Measurements from ENCODE around the gene DDX47. TPM values are rescaled to one million over a fixed set of nuclear protein-coding genes. Genes with fewer than 3 reads are reported as not detected.

The DDX47 gene
- total RNA-seq, 4 donors from 2014 or later = 75.5 to 94.2 (median 81.8) TPM

- TF ChIP-seq CTCF (IDR thresholded peaks at IDR 0.05) = no peak
- TF ChIP-seq POLR2A (IDR thresholded peaks at IDR 0.05) = no peak
- intact Hi-C loops (cut with DNase I) = no loop called here
- peaks cover 0 to 3% of the 10 kb centered on the region in 2 donors for H3K4me1 ChIP-seq
- no peaks in the 10 kb centered on the region for H3K36me3 ChIP-seq
- H3K4me3 ChIP-seq (replicated peaks in 1 of 3) = no peak overlapping the region
- no peak overlapping the region for H3K27ac ChIP-seq
- no peaks in the 10 kb centered on the region for H3K9me3 ChIP-seq
- no peak for DNase-seq
- H3K27me3 ChIP-seq = no peaks in the 10 kb centered on the region
- 74 to 79% methylated on average over 3 of the region's 3 CpGs for WGBS, 2 donors
Observed at GRCh38 chr12:12777092-12777491, 36.1 kb upstream of the DDX47 start.

- H3K27ac ChIP-seq = no peak overlapping the region
- intact Hi-C loops (cut with DNase I) = no loop called here
- TF ChIP-seq POLR2A (IDR thresholded peaks at IDR 0.05) (no peak), CTCF (IDR thresholded peaks at IDR 0.05) (no peak)
Observed at GRCh38 chr12:12779007-12779406, 34.1 kb upstream of the DDX47 start.

DNA sequence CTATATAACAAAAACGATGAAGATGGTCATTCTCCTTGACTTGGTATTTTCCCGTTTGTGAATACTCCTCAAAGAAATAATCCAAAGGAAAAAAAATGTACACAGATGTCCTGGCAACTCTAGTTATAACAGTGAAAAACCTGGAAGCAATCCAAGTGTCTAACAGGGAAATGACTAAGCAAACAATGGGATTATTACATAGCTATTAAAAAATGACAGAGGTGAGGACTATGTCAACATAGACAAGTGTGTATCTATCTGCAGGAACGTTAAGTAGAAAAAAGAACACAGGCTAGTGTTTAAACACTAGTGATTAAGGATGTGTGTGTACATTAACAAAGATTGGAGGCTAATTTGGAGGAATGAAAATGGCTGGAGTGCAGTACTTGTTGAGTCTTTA is 33.6 kb upstream of the DDX47 start:
- Histone ChIP-seq H3K4me3 (replicated peaks in 1 of 3) (no peak overlapping the region), H3K4me1 (peaks cover 0 to 3% of the 10 kb centered on the region in 2 donors), H3K9me3 (no peaks in the 10 kb centered on the region), H3K27me3 (no peaks in the 10 kb centered on the region), H3K27ac (no peak overlapping the region), H3K36me3 (no peaks in the 10 kb centered on the region)
- intact Hi-C loops (cut with DNase I) = no loop called here
- TF ChIP-seq POLR2A (IDR thresholded peaks at IDR 0.05) (no peak), CTCF (IDR thresholded peaks at IDR 0.05) (no peak)
- DNase-seq = no peak
- 31 to 34% methylated on average over 3 of the region's 3 CpGs for WGBS, 2 donors

More at GRCh38 chr12:12779007-12779406, 34.1 kb upstream of the DDX47 start:
- Histone ChIP-seq H3K4me1 (peaks cover 0 to 3% of the 10 kb centered on the region in 2 donors), H3K27me3 (no peaks in the 10 kb centered on the region), H3K4me3 (replicated peaks in 1 of 3) (no peak overlapping the region), H3K36me3 (no peaks in the 10 kb centered on the region), H3K9me3 (no peaks in the 10 kb centered on the region)
- WGBS, 2 donors = 93 to 97% methylated on average over 2 of the region's 2 CpGs
- no peak for DNase-seq

- Histone ChIP-seq H3K4me3 (replicated peaks in 1 of 3) (no peak overlapping the region), H3K36me3 (no peaks in the 10 kb centered on the region), H3K9me3 (no peaks in the 10 kb centered on the region), H3K27ac (peak overlapping the region; percentile 65 to 79 (median 75)), H3K4me1 (peaks cover 8 to 16% of the 10 kb centered on the region in 2 donors), H3K27me3 (no peaks in the 10 kb centered on the region)
- intact Hi-C loops (cut with DNase I) = loop anchor here (10.0 kb wide), 2 partner anchors 101 to 131 kb away; no protein-coding TSS in a partner anchor
- no peak for DNase-seq
- 92 to 96% methylated on average over 2 of the region's 2 CpGs for WGBS, 2 donors
- no peak for TF ChIP-seq CTCF (IDR thresholded peaks at IDR 0.05)
- TF ChIP-seq POLR2A (IDR thresholded peaks at IDR 0.05) = no peak
Observed at GRCh38 chr12:12784116-12784515, 29.0 kb upstream of the DDX47 start.

DNA sequence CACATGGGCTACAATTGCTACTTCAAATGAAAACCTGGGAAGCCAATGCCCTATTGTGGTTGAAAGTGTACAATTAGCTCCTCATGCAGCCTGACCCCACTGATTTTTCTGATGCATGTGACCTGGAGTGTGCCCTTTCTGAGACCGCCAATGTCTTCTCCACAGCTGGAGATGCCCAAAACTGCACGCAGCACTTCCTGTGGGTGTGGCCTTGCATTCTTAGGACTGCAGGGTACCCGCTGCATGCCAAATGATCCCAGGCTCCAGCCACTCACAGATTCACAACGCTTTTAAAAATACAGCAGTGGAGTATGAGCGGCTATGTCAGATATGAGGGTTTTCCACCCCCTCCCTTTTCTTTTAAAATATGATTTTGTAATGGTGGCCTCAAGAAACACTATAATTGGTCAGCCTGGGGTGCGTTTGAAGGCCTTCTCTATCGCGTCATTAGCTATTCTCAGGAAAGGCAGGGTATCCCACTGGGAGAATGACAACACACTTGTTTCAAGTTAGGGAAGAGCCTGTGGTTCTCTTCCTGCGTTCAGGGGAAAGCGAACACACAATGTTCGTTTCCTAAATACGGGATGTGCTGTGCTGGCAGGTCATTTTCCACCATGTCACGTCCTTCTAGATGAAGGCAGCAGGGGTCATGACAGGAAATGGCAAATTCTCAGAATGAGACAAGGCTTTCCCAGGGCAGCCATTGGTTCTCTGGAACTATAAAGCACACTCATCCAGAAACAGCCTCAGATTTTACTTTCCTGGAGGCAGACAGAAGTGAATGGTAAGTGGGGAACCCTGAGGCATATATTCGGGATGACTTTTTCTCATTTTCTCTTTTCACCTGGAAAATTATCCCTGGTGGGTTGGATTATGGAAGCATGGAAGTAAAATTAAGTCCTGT is 28.0 kb upstream of the DDX47 start, which contains the start of gene APOLD1:
Gene APOLD1 (plus strand): TSS at position 749 of the 904 bp plus-strand sequence. CDS start 33 bp downstream, at position 782.
- Histone ChIP-seq H3K4me1 (peaks cover 5 to 16% of the 10 kb centered on the region in 2 donors), H3K27me3 (no peaks in the 10 kb centered on the region), H3K4me3 (replicated peaks in 1 of 3) (peak within 1 kb of the TSS in 1 of 3 donors; percentile 58), H3K27ac (peak within 1 kb of the TSS; percentile 84 to 96 (median 94)), H3K9me3 (no peaks in the 10 kb centered on the region), H3K36me3 (no peaks in the 10 kb centered on the region)
- intact Hi-C loops (cut with DNase I) = loop anchor here (10.0 kb wide), 2 partner anchors 100 to 130 kb away; no protein-coding TSS in a partner anchor
- TF ChIP-seq CTCF (IDR thresholded peaks at IDR 0.05) (no peak), POLR2A (IDR thresholded peaks at IDR 0.05) (peak; percentile 10 to 54)
- 77 to 83% methylated on average over 14 of the region's 14 CpGs for WGBS, 2 donors
- peak; percentile 19 to 21 for DNase-seq
